CD4-positive, alpha-beta T cell treated with Interferon alpha-2 for 1 hour (primary cell): ENCODE measurements around the gene ABLIM1.

ENCODE experiments used
- DNase-seq, 2 donors: peaks; one replicate each; pipeline ENCODE4 v3.0.0-alpha.2; 2020 to 2022

The ABLIM1 gene

DNA sequence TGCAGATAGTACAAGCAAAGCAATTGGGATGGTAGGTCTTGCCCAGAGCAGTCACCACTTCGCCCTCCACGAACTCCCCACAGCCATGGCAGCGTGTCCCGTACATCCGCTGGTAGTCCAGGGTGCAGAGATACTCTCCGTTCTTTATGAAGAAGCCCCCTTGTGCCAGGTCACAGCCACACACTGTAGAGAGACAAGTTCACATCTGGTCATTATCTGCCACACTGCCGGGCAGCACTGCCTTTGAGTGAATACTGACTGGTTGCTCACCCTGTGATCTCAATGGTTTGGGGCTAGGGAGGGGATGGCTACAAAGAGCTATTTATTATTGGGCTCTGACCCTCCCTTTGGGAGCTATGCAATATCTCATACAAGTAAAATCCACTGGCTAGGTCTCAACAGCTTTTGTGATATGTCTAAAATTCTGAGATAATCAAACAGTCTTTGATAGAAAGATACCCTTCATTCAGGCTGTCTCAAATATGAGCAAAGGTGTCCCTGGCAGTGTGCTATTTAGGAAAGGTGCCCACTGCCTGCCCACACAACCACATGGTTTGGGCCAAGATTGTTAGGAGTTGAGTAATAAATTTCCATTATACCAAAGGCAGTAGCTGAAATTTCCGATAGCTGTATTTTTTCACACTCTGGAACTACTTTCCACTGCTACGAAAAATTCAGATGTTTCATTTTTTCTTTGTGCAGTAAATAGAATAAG, 82.5 kb downstream of the ABLIM1 start:
- no peak for DNase-seq

GRCh38 chr10:114573330-114574045, 84.6 kb downstream of the ABLIM1 start:
- DNase-seq = no peak

- no peak for DNase-seq
Observed at GRCh38 chr10:114571316-114571999, 86.6 kb downstream of the ABLIM1 start.

DNA sequence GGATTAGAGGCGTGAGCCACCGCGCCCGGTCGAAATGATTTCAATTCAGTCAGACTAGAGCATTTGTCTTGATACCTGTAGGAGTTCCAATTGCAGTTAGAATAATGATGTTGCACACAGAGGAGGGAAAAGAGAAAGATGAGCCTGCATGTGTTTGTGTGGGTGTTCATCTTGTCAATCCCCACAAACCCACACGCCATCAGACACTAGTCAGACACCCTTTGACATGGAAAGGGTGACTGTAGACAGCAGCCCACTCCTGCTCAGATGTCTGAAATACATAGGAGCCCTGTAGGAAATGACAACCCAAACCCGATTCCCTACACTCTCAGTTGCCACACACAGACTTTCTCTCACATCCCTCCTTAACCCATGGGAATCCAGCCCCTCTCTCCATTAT, 92.0 kb downstream of the ABLIM1 start:
- DNase-seq = no peak

GRCh38 chr10:114565066-114565465, 93.0 kb downstream of the ABLIM1 start:
- no peak for DNase-seq

GRCh38 chr10:114561008-114561523, 97.0 kb downstream of the ABLIM1 start:
- DNase-seq = no peak

DNA sequence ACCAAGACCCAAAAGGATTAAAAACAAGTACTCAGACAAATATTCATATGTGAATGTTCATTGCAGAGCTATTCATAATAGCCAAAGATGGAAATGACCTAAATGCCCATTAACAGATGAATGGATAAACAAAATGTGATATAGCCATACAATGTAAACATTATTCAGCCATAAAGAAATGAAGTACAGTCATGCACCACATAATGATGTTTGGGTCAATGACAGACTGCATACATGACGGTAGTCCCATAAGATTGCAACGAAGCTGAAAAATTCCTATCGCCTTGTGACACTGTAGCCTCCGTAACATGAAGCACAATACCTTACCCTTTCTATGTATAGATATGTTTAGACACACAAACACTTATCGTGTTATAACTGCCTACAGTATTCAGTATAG, 97.9 kb downstream of the ABLIM1 start:
- no peak for DNase-seq

- no peak for DNase-seq
Observed at GRCh38 chr10:114559636-114560035, 98.4 kb downstream of the ABLIM1 start.

- DNase-seq = no peak
Observed at GRCh38 chr10:114557854-114558253, 100.2 kb downstream of the ABLIM1 start.

DNA sequence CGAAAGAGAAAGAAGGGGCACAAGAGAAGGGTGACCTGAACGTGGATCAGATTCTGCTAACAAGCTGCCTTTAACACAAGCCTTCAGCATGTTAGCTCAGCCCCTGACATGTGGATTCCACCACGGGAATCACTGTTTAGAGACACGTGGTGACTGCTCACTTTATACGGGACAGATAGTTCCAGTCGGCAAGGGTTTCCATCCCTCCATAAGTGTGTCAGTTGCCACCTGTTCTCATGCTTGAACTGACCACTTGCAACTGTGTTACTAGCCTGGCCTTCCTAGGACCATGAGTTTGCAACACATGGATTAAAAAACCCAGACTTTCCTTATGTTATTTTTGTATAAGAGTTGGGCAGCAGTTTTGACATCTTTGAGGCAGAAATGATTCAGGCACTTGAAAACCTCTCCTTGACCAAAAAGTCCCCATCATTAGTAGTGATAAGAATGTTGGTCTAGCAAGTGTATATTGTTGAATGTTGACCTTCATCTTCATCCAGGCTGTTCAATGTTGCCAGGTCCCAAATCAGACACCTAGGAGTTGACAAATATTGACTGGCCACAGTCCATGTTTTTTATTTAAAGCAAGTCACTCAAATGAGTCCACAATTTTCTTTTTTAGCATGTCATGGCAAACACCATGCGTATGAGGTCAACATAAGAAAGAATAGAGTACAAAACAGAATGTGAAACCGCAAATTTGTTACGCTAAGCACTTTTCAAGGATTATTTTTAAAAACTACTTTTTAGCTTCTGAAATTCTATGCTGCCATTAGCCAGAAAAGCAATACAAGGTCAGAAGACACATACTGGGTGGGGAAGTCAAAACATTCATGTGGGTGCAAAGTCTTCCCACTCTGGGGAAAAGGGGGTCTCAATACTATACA, 101.6 kb downstream of the ABLIM1 start:
- no peak for DNase-seq

DNA sequence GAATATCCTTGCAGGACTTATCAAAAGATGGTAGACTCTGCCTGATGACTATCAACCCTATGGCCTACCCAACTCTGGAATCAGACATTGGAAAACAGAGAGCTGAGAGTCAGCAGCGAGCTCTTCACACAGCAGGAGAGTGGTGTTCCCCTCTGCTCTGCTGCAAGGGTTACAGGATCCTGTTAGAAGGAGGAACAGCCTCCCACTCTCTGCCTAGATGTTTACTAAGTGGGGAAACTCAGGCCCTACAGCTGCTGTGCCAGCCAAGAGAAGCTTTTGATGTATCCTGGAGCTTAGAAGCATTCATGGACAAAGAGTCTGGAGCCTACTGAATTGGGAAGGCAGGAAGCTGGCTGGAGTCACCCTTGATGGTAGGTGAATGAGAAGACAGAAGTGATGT, 104.6 kb downstream of the ABLIM1 start:
- DNase-seq = no peak

DNA sequence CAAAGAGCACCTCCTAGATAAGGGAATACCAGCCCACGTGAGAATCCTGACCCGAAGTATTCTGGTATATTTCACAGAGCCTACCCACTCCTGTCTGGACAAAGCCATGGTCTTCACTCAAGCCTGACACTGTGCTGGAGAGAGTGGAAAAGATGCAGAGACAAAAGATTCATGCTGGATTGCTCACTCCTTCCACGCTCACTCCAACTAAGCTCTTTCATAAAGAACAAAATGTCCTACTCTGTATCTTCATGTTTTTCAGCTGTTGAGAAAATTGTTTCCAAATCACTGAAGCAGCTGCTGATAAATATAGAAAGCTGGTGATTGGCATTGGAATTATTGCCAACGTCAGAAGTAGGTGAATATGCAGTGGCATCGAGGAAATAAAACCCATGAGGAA, 106.0 kb downstream of the ABLIM1 start:
- no peak for DNase-seq

- DNase-seq = no peak
Observed at GRCh38 chr10:114551636-114551972, 106.5 kb downstream of the ABLIM1 start.

DNA sequence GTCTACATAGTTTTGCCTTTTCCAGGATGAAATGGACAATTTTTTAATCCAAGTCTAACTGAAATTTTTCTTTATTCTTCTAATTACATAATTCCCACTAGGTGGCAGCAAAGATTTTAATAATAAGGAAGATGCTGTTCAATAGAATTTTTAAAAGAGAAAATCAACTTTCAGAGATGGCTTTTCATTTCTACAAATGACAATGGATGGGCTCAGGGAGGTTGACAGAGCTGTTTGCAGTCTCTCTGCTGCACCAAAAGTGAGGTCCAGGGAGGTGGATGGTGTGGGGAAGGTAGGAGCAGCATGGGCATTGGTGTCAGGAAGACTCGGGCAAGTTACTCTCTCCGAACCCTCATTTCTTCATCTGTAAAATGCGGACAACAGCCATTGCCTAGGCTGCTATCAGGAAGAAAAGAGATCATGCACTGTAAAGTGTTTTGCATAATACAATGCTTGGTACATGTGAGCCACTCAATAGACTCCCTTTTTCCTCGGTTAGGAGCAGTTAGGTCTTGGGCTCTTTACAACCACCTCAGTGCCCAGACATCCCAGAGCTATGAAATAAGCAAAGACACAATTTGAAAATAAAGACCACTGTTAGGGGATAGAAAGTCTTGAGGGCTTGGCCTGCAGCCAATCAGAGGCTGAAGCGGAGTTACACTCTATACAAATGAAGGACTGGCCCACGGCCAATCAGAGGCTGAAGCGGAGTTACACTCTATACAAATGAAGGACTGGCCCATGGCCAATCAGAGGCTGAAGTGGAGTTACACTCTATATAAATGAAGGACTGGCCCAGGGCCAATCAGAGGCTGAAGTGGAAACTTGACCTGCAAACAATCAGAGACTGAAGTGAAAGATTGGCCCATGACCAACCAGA, 107.1 kb downstream of the ABLIM1 start:
- DNase-seq = peak in 1 of 2 donors; percentile 55

- DNase-seq = no peak
Observed at GRCh38 chr10:114548662-114549061, 109.4 kb downstream of the ABLIM1 start.

DNA sequence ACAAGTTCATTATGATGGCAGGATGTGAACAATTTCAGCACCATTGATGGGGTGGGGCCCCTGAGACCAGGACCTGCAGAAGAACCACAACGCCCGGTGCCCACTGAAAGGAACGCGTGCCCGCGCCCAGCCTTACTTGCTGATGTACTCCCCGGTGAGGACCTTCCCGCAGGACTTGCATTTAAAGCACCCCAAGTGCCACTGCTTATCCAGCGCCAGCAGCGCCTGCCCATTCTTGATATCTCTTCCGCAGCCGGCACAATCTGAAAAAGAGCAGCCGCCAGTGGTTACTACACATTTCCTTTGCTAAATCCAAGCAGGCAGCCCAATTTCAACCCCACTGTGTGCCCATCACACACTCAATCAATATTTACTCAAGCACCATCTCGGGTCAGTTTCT, 110.6 kb downstream of the ABLIM1 start:
- DNase-seq = no peak

- DNase-seq = no peak
Observed at GRCh38 chr10:114547056-114547455, 111.0 kb downstream of the ABLIM1 start.

GRCh38 chr10:114545819-114546218, 112.3 kb downstream of the ABLIM1 start:
- DNase-seq = no peak

DNA sequence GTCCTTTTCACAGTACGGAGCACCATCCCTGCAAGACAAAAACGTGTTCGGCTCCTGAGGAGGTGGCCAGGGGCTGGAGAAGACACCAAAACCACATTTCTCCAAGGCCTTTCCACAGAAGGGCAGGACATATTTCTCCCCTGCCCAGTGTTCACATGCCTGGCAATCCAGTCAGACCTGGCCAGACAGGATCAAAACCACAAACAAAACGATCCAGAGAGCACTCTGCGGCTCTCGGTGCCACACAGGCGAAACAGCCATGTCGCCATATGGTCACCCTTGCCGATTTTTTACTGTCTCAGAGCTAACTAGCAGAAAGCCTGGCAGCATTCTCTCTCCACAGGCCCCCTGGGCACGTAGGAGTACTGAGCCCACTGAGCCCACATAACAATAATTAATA, 113.0 kb downstream of the ABLIM1 start:
- no peak for DNase-seq

DNA sequence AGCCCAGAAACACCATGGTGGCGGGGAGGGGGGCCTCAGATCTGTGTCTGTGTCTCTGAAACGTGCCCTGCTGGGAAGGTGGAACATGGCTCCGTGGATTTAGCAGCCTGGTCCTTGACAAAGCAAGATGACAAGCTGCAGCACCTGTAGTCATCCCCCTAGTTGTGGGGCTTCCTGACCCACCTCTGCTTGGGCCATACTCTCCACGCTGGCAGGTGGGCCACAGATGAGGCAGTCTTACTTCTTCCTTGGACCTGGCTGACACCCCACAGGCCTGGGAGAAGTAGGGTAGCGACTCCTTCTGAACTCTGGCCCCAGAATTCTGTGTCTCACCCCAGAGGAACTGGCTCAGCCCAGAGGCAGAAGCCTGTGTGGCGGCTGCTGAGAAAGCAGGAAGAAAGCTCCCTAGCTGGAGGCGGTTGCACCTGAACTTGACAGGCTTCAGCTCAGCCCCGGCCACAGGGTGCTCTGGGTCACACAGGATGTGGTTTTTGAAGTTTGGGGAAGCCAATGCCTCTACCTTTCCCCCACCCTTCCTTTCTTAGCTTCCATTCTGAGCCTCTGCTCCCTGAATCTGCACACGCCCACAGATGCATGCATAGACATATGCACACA, 113.9 kb downstream of the ABLIM1 start:
- peak; percentile 68 to 77 for DNase-seq

DNA sequence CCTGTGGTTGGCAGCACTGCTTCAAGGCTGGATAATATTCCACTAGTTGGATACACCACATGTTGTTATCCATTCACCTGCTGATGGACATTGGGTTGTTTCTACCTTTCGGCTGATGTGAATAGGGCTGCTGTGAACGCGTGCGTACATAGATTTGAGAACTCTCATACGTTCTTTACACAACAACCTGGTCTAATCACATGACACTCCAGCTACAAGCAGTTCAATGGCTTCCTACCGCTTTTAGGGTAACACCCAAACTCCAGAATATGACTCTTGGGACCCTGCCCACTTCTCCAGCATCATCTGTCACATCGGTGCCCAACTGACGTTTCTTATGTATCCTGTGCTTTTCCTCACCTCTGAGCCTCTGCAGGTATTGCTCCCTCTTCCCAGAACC, 114.6 kb downstream of the ABLIM1 start:
- DNase-seq = no peak
